Hematopoietic multipotent progenitor cell (in vitro differentiated cells): ENCODE measurements around the gene CCL25. TPM values are rescaled to one million over a fixed set of nuclear protein-coding genes. Genes with fewer than 3 reads are reported as not detected.

ENCODE experiments used
- DNase-seq, 3 donors: peaks; one replicate each; pipeline ENCODE4 v3.0.0-alpha.2; 2011 to 2015; ENCODE audit warnings: low read depth in 2 of 3, low spot score in 2 of 3
- total RNA-seq: library from RNA; depleted of rRNA; stranded (reverse); fragments of >200 nt; gene quantifications from one replicate; pipeline ENCODE4 v1.2.3, GENCODE V29; 2012

Gene CCL25
- total RNA-seq, 1 donor, result 0.27 TPM

DNA sequence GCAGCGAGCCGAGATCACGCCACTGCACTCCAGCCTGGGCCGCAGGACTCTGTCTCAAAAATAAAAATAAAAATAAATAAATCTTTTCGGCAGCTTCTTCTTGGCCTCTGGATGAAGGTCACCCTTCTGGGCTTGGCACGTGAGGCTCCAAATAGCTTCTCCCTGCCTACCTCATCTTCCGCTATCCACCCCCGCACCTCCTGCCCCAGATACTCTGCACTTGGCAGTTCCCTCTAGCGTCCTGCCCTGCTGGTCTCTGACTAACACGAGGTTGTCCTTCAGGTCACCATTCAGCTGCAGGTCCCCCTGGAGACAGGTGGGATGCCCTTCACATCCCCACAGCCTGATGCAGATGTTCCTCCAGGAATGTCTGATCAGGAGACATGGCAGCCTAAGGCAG lies 8.5 kb upstream of the CCL25 start:
- no peak for DNase-seq

DNA sequence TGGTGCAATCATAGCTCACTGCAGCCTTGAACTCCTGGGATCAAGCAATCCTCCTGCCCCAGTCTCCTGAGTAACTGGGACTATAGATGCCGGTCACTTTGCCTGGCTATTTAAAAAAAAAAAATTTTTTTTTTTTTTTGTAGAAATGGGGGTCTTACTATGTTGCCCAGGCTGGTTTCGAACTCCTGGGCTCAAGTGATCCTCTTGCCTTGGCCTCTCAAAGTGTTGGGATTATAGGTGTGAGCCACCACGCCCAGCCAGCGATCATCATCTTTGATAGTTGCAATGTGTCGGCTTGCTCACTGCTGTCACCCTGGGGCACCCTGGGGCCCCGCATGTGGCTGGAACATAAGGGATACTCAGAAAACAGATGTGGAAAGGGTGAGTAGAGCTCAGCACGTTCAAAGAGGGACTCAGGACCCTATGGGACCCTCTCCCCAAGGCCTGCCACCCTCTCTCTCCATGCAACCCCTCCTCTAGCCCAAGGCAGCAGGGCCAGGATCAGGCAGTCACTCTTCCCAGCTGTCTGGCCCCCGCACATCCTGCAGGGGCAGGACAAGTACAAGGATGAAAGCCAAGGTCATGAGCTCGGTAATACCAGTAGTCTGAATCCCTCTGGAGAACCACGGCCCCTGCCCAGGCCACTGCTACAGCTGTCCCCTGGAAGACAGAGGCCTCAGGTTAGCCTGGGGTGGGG lies 6.5 kb upstream of the CCL25 start:
- no peak for DNase-seq

DNA sequence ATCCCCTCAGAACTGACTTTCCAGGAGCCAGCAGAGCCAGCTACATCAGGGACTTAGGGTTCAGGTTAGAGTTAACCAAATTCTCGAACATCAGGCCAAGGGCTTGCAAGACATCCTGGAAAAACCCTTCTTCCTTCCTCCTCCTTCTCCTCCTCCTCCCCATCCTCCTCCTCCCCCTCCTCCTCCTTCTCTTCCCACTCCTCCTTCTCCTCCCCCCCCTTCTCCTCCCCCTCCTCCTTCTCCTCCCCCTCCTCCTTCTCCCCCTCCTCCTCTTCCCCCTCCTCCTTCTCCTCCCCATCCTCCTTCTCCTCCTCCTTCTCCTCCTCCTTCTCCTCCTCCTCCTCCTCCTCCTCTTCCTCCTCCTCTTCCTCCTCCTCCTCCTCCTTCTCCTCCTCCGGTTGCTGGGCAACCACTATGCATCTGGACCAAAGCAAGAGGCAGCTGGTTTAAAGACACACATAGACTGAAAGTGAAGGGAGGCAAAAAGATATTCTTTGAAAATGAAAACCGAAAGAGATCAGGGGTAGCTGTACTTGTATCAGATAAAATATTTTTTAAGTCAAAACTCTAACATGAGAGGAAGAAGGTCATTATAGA lies 5.9 kb upstream of the CCL25 start:
- DNase-seq, result no peak

DNA sequence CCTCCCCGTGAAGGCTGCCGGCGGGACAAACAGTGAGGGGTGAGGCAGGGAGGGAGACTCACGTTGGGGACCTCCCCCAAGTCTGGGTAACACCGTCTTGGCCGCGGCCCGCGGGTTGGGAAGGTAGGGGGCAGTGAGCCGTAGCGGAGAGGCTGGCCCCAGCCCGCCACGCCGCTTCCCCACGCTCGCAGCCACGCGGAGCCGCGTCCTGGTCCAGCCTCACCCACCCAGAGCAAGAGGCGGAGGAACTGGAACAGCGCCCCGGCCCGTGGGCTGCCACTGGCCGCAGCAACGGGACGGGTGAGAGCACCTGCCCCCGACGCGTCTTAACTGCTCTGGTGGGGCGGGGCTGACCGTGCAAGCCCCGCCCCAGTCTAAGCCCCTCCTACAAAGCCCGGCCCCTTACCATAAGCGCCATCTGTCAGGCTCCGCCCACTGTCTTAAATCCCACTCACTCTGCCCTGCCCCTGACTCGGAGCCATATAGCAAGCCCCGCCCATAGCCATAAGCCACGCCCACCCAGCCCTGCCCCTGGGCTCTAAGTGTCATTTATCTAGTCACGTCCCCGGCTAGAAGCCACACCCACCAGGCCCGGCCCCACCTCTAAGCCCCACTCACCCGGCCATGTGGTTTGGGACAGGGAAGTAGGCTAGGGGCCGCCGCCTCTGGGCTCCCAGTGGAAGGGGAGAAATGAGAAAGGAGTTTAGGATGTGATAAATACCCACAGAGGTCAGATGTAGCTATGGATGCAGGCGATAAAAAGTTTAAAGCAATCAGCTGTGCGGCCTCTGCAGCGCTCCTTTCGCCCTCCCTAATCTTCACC lies 2.1 kb upstream of the CCL25 start:
- DNase-seq, result peak; percentile 61 to 99 (median 98)

DNA sequence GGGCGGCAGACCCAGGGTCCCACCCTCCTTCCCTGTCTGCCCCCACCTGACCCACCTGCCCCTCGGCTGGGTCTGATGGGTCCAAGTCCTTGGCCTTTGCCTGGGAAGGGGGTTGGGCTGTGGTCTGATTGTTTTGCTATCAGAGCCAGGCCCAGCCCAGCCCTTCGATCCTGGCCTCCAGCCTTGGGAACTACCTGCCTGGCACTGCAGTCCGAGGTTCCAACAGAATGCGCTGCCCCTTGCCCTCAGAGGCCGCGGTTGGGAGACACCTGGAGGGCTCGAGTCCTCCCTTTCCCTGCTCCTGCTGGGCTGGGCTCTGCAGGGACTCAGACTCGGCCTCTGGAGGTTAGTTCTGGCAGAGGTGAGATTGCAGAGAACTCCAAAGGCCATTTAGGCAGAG lies 1.6 kb downstream of the CCL25 start:
- no peak for DNase-seq

DNA sequence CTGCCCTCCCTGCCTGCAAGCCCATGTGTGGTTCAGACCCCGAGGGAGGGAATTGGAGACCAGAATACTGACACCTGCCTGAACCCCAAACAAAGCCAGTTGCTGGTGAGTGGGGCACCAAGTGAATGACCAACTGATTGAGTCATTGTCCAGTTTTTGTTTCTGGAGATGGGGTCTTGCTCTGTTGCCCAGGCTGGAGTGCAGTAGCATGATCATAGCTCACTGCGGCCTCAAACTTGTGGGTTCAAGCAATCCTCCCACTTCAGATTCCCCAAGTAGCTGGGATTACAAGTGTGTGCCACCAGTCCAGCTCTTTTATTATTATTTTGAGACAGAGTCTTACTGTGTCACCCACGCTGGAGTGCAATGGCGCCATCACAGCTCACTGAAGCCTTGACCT lies 4.0 kb downstream of the CCL25 start:
- DNase-seq, result no peak

DNA sequence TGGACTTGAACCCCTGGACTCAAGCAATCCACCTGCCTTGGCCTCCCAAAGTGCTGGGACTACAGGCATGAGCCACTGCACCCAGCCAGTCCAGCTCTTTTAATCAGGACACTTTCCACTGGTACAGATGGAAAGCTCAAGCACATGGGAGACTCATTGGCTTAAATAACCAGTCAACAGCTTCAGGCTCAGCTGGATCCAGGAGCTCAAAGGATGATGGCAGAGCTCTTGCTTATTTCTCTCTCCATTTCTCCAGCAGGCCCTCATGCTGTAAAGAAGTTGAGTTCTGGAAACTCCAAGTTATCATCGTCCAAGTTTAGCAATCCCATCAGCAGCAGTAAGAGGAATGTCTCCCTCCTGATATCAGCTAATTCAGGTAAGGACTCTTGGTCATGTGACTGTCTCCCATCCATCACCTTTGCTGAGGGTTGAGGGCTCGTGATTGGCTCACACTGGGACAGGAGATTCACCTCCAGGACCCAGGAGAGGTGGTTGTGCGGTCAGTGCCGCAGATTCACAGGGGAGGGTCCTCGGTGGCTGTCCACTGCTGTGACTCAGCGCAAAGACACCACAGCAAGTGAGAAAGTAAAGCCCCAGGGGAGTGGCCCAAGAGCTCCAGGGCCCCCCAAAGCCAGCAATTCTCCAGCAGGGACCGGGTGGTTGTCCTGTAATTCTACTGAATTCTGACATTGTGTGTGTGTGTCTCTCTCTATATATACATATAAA lies 5.1 kb downstream of the CCL25 start:
- no peak for DNase-seq

DNA sequence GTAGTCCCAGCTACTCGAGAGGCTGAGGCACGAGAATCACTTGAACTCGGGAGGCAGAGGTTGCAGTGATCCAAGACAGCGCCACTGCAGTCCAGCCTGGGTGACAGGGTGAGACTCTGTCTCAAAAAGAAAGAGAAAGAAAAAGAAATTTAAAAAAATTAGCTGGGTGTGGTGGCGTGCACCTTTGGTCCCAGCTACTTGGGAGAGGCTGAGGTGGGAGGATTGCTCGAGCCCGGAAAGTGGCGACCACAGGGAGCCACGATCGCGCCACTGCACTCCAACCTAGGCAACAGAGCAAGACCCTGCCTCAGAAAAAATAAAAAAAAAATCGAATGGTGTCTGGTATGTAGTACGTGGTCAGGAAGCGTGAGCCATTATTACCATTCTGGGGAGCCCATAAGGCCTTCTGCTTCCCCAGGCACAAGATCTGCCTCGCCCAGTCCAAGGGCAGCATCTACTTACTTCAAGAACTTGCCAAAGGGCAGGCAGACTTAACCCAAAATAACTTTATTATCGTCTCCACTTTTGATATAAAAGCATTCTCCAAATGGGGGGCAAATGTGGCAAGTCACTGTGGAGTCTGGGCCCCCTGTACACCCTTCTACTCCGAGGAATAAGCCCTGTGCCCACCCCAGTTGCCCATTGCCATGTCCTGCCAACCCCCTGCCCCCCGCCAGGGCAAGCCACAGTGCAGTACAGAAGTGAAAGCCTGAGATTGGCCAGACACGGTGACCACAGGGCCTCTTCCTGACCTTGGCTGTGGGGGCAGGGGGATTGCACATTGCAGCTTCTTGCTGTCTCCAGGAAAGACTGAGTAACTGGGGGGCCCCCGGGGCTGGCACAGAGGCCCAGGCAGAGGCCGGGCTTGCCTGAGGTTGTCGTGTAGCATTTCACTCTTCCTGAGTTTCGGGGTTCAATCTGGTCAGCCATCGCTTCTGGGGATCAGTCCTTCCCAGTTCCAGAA lies 12.6 kb downstream of the CCL25 start:
- DNase-seq, result no peak

DNA sequence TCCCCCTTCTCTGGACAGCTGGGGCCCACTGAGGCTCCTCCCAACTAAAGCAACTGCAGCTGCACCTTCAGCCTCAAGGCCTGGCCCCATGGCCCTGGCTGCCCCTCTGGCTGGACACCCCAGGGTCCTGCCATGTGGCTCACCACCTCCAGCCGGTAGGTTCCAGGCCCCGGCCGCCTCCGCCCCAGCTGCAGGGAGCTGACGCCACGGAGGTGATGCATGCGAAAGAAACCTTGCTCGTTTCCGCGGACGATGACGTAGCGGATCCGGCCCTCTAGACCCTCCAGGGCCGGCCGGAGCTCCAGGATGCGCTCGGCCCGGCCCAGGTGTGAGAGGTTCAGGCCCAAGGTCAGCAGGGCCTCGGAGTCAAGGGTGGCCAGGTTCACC lies 13.3 kb downstream of the CCL25 start:
- DNase-seq, result no peak

DNA sequence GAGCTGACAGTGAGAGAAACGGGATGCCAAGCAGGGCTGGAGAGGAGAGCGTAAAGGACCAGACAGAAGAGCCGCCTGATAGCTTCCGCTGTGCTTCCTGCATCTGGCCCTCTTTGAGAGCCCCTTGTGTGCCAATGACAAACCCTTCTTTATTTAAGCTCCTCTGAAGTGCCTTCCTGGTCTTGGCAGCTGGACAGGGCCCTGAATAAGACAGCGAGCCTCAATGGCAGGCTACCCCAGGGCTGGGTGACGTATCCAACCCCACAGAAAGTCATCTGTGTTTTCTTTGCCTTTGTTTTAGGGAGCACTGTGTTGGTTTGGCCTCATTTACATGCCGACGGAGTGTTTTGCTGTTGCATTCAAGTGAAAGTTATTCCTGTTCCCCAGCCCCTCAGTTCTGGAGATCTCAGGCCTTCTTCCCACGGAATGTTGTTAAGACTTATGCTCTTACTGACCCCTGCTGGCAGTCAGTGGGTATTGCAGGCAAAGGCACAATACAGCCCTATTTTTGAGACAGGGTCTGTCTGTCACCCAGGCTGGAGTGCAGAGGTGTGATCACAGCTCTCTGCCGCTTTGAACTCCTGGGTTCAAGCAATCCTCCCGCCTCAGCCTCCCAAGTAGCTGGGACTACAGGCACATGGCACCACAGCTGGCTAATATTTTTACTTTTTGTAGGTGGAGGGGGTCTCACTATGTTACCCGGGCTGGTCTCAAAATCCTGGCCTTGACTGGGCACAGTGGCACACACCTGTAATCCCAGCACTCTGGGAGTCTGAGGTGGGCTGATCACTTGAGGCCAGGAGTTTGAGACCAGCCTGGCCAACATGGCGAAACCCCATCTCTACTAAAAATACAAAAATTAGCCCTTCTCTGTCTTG lies 16.8 kb downstream of the CCL25 start:
- DNase-seq, result no peak

DNA sequence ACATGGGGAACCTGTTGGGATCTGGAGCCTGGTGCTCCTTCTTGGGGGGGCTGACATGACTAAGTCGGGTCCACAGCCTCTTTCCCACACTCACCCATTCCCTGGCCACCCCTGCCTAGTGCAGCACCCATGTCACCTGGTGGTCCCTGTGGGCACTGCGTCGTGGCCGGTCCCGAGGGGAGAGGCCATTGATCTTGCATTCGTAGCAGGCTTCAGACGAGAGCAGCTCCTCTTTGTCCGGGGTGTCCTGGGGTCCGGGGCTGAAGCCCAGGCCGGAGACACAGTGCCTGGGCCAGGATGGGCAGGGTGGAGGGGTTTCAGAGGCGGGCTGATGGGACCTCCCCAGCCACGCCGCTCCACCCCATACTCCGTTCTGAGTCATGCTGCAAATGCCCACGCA lies 19.4 kb downstream of the CCL25 start:
- DNase-seq, result no peak

DNA sequence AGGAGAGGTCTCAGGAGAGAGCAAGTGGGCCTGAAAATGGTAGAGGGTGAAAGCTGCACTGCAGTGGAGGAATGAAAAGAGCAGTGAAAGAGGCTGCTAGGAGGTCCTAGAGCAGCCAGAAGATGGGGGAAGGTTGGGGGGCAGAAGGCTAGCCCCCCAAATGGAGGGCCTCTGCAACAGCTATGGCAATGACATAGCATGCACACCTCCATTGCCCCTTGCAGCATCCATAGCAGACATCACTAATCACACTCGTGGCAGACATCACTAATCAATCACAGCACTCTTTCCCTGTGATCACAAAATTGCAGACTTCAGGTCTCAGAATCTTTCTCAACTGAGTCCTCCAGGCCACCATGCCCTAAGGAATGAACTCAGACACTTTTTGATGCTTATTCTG lies 21.9 kb downstream of the CCL25 start:
- DNase-seq, result no peak

DNA sequence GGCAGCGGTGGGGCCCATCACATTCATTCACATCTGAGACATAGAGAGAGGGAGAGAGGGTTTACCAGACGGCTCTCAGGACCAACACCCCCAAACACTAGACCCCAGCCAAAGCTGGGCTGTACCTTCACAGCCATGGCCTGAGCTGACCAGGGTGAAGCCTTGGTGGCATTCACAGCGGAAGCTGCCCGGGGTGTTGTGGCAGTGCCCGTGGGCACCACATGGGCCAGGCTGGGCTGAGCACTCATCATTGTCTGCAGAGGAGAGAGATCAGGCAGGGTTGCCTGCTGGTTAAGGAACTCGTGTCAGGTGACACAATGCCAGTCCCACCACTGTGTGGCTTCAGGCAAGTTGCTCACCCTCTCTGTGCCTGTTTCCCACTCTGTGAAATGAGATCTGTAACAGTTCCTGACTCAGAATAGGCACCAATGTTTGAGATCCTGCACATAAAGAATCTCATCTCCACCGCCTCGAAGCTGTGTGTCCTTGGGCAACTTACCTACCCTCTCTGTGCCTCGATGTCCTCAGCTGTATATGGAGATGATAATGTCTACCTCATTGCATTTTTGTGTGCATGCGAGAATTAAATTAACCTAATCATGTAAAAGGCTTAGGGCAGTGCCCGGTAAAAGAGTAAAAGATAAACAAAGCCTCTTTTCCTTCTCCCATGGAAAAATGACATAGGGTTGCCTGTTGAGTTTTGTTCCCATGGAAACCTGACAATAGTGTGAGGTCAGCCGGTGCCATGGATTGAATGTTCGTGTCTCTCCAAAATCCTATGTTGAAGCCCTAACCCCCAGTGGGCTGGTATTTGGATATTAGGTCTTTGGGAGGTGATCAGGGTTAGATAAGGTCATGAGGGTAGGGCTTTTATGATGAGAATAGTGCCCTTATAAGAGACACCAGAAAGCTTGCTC lies 22.9 kb downstream of the CCL25 start:
- no peak for DNase-seq

DNA sequence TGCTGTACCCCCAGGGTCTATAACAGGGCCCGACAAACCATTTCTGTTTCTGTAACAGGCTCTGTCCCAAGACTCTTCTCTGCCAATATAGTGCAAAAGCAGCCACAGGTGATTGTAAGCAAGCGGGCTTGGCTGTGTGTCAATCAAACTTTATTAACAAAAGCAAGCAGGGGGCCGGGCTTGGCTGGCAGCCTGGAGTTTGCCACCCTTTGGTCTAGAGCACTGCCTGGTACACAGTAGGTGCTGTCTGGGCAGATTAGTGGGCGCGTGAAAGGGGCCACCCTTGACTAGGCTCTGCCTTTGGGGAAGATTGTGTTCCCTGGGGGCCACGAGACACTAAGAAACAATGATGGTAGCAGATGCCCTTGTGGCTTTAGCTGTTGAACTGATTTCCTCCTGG lies 27.4 kb downstream of the CCL25 start:
- DNase-seq, result no peak

DNA sequence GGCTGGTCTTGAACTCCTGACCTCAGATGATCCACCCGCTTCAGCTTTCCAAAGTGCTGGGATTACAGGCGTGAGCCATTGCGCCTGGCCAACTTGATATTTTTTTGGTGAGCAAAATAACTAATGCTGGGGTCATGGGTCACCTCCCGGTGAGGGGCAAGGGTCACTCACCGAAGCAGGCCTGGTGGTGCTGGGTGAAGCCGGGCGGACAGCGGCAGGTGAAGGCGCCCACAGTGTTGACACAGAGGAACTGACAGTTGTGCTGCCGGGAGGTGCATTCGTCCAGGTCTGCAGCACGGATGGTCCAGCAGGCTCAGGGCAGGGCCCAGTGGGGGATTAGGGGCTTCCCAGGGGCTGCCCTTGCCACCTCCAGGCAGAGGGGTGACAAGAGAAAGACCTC lies 28.3 kb downstream of the CCL25 start:
- DNase-seq, result no peak

DNA sequence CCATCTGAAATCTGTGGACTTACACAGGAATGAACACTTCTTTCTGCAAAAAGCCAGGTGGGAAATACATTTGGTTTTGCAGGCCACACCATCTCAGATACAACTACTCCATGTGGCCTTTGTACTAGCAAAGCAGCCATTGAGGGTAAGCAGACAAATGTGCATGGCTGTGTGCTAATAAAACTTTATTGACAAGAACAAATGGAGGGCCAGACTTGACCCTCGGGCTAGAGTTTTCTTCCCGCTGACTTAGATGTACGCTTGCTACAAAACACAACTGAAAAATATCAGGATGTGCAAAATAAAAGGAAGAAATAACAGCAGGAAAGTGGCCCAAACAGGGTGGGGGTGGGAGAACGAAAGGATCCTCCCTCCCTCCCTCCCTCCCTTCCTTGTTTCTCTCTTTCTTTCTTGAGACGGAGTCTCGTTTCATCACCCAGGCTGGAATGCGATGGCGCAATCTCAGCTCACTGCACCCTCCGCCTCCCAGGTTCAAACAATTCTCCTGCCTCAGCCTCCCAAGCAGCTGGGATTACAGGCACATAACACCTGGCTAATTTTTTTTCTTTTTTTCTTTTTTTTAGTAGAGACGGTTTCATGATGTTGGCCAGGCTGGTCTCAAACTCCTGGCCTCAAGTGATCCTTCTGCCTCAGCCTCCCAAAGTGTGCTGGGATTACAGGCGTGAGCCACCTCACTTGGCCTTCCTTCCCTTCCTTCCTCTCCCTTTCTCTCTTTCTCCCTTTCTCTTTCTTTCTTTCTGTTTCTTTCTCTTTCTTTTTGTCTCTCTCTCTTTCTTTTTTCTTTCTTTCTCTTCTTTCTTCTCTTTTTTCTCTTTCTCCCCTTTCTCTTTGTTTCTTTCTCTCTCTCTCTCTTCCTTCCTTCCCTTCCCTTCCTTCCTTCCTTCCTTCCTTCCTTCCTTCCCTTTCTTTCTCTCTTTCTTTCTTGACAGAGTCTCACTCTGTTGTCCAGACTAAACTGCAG lies 29.3 kb downstream of the CCL25 start:
- DNase-seq, result no peak

DNA sequence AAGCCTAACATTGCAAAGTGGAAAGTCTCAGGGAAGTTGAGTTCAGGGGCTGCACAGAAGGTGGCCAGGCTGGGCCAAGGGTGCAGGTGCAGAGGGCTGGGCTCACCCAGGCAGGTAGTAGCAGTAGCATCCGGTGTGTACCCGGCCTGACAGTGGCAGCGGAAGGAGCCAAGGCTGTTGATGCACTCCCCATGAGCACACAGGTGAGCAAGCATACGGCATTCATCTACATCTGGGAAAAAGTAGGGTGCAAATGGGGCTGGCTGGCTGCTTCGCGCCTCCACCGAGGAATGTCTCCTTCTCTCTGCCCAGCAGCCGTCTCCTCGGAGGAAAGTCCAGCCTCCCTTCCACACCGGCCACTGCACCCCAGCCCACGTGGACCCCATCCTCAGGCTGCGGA lies 30.6 kb downstream of the CCL25 start:
- DNase-seq, result no peak
